Daoy (cell line): ENCODE results near the gene PROSER2. TPM values are rescaled to one million over a fixed set of nuclear protein-coding genes. Genes with fewer than 3 reads are reported as not detected.

ENCODE experiments used
- DNase-seq: peaks from one replicate; pipeline ENCODE4 v3.0.0-alpha.2; 2015; ENCODE audit warnings: low read depth
- total RNA-seq: library from RNA; depleted of rRNA; stranded (reverse); fragments of >200 nt; shearing (Covaris generic); gene quantifications from 2 replicates; pipeline ENCODE4 v1.2.3, GENCODE V29; 2014

PROSER2 gene
- total RNA-seq, 1 experiment from 2014 or later, result 22.4 TPM

DNA sequence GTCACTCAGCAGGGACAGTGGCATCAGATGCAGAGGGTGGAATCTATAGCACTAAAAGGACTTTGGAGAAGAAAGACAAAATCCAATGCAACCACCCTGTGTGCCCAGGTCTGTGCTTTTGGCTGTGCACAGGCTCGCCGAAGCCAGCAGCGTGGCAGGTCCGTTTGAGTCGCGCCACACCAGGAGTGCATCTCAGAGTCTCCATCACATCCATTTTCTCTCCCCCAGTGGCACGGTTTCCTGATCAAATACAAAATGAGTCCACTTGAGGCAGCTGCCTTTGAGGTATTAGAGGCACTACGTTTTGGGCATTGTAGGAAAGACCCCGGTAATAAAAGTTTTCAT, 23.4 kb upstream of the PROSER2 start:
- no peak for DNase-seq

DNA sequence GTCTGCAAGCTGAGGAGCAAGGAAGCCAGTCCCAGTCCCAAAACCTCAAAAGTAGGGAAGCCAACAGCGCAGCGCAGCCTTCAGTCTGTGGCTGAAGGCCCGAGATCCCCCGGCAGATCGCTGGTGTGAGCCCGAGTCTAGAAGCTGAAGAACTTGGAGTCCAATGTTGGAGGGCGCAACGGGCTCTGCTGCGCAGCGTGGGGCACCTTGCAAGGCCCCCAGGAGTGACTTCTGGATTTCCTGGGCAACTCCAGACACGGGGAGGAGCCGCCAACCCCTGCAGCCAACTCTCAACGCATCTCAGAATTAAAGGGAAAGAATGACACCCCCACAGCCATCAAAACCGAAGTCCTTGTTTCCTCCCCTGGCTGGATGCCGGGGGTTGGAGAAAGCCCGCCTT, 18.8 kb upstream of the PROSER2 start:
- DNase-seq, result no peak

DNA sequence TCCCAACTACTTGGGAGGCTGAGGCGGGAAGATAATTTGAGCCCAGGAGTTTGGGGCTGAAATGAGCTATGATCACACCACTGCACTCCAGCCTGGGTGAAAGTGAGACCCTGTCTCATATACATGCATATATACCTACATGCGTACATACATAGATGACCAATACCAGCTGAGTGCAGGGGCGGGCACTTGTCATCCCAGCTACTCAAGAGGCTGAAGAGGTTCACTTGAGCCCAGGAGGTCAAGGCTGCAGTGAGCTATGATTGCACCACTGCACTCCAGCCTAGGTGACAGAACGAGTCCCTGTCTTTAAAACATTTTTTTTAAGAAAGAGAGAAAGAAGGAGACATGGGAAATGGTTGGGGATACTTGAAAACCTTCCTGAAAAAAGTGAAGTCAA, 17.4 kb upstream of the PROSER2 start:
- DNase-seq, result no peak

DNA sequence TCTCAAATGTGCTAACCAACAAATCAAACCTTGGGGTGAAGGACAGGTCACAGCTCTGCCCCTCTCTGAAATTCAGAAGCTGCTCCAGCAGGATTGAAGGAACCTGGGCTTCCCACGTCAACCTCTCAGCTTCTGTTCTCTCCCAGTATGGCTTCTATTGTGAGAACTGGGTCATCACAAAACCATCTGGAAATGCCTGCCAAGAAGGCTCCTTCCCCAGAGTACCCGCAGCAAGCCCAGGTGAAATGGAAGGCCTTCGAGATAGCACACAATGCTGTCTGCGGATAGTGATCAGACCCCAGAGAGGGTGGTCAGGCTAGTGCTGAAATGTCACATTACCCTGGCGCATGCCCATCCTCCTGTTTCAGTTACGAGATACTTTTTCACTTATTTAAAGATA, 16.4 kb upstream of the PROSER2 start:
- DNase-seq, result no peak

DNA sequence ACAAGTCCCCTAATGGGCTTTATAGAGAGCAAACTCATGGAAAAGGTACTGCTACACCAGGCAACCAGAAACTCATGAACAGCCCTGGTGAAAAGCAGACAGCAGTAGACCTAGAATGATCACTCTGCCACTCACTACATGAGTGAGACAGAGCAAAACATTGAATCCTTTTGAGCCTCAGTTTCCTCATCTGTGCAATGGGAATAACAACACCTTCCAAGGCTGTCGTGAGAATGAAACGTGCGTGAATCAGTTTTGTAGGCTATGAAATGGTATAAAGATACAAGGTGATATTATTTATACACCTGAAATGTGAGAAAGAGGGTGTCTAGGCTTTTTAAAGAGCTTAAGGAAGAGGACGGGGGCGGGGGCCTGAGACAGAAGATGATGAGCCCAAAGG, 14.3 kb upstream of the PROSER2 start:
- no peak for DNase-seq

DNA sequence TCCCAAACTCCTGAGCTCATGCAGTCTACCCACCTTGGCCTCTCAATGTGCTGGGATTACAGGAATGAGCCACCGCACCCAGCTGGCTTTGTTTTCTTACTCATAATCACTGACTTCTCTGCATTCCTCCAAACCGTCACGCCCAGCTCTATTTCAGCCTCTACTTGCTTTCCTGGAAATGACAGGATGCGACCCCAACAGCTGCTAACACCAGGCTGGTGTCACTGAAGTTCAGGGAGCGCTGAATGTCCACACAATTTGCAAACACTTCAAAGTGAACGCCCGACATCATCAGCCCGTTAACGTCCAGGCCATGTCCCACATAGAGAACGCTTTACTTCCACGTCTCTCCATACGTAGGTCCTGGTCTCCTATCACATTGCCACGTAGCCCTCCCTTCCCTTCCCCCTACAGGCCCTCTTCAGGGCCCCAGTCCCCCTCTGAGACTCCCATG, 12.8 kb upstream of the PROSER2 start:
- DNase-seq, result peak; percentile 30

DNA sequence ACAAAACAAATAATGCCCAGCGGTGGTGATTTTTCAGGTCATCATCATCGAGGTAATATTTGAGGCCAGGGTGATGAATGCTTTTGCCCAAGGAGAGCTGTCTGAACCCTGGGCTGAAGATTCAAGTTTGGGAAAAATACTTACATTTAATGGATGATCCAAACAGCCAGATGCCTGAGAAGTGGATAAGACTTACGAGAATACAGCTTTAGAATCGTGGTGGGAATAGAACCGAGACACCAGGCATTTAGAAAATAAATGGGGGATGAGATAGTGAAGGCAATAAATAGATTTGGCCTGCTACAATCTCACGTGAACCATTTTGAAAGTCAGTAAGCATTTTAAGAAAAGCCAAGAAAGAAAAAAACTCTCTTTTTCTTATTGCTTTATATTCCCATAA, 12.2 kb upstream of the PROSER2 start:
- no peak for DNase-seq

DNA sequence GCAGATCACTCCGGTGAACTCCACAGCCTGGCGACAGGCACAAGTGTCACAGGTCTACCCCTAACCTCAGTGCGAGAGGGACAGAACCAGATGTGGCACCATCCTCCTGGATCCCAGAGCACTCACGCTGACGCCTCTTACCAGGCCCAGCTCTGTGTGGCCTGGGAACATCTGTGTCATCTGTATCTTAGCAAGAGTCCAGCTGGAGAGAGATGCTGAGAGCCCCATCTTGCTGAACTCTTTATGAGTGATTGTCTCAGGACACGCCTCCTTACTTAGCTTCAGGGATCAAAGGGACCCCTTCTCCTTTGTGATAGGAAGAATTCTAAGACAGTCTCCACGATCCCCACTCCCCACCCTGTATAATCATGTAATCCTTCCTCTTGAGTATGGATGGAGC, 10.0 kb upstream of the PROSER2 start:
- no peak for DNase-seq

DNA sequence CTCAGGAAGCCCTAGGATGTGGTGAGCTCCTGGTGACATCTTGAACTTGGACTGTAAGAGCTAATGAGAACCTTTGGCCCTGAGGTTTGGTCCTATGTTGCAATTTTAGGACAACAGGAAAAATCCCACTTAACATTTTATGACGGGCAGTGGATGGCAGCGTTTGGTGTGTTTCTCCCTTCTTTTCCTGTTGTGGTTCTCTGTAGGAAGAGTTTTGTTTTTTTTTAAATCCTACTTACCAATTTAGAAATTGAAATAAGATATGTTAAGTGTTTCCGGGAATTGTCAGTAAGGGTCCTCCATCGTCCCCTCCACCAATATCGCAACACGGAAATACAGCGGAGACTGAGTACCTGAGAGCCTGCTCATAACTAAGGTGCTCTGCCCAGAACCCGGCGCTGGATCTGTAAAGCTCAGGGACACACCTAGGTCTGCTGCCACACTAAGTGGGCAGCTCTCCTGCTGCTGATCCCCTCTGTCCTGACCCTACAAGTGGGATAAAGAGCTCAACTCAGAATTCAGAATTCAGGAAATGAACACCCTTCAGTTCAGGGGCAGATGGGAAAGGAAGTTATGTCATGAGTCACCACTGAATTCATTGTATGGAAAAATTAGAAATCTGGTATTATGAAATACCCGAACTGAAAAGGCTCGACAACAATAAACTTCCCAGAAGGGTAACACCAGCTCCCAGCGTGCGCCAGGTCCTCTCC, 9.1 kb upstream of the PROSER2 start:
- no peak for DNase-seq

DNA sequence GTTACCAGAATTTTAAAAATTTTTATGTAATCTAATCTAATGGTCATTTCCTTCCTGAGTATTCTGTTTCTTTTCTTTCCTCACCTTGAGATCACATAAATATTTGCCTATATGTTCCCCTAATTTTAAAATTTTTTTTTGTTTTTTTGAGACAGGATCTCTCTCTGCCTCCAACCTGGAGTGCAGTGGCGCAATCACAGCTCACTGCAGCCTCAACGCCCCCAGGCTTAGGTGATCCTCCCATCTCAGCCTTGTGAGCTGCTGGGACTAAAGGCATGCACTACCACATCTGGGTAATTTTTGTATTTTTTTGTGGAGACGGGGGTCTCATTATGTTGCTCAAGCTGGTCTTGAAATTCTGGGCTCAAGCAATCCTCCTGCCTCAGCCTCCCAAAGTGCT, 4.1 kb upstream of the PROSER2 start:
- DNase-seq, result no peak

DNA sequence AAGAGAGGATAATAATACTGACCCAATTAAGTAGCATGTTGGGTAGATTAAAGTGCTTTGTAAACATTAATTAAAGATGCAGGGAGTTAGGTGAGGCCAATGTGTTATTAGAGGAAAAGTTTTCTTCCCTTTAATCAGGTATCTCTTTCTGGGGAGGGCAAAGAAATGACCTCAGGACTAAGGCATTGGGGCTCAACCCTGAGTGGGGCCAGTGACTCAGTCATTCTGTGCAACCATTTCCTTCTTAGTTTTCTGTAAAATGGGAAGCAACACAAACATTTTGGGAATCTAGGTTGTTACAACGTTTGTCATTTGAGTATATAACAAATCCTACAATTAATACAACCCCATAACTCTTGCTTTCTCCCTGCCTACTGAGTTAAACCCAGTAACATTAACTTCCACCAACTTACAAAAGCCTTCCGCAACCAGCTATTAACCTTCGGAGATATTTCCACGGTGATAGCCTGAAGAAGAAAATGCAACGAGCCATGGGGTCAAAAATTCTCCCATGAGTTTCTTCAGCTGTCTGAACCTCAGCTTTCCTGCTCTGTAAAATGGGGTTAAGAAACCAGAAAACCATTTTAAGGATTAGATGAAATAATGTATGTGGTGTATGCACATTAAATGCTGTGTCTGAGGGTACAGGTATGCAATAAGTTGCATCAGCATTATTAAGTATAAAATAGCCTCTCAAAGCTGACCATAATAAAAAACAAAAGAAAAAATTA, 965 bp upstream of the PROSER2 start:
- peak; percentile 37 for DNase-seq

DNA sequence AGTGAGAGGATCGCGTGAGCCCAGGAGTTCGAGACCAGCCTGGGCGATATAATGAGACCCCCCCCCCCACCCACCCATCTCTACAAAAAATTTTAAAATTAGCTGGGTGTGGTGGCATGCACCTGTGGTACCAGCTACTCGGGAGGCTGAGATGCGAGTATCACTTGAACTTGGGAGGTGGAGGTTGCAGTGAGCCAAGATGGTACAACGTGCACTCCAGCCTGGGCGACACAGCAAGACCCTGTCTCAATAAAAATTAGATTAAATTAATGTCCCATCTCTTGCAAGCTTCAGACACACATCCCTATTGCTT, 391 bp upstream of the PROSER2 start:
- DNase-seq, result no peak

DNA sequence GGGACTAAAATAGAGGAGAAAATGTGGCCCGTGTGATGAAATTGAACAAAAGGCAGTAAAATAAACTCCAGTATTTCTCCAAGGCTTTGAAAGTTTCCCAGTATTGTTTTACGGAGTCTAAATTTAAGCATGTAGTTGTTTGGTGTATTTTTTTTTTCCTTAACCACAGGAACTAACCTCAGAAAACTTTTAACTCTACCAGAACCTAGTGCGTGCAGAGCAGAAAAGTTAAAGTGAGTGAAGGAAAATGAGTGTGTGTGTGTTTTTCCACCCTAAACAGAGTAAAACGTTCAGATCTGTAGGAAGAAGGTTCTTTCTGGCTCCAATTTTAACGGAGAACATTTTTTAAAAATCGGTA, 812 bp downstream of the PROSER2 start:
- DNase-seq, result no peak

DNA sequence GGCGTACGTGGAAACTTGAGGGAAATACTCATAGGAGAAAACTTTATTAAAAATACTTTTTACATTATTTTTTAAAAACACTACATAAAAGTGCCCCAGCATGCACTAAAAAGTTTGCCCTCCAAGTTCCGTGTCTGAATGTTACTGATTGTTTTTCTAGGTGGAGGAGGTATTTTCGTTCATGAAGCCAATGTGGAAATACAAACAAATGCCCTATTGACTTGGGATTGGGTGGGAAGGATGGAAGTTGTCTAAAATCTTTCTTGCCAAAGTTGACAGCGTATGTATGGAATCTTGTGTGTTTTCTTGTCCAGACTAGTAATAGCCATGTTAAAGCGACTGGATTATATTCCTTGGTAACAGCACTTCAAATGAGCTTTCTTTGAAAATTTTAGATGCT, 1.2 kb downstream of the PROSER2 start:
- no peak for DNase-seq

DNA sequence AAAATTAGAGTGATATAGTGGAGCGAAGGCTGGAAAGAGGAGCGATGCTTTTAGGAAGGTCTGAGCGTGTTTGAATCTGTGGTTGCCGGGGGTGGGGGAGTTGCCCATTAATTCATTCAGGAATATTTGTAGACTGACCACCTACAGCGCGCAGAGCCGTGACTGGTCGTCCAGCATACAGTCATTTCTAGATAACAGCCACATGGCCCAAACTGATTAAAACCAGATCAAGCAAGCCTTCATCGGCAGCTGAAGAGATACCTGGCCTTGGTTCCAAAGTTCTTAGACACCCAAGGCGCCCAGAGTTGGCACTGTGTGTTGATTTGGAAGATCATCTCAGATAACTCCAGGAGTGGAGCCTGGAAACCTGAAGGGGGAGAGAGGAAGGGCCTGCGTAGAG, 1.7 kb downstream of the PROSER2 start:
- no peak for DNase-seq

DNA sequence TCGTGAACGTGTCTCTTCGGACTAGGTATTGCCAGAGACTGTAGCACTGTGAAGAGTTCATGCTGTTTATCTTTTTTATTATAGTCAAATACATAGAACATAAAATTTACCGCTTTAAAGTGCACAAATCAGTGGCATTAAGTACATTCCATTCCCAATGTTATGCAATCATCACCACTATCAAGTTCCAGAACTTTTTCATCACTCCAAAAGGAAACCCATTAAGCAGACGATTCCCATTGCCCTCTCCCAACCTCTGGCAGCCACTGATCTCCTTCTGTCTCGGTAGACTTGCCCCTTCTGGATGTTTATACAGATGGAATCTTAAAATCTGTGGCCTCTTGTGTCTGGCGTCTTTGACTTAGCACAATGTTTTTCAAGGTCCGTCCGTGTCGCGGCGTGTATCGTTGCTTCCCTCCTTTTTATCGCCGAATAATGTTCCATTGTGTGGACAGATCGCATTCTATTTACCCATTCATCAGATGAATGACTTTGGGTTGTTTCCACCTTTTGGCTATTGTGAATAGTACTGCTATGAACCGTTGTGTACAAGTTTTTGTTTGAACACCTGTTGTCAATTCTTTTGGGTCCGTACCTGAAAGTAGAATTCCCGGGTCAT, 2.7 kb downstream of the PROSER2 start:
- DNase-seq, result no peak

DNA sequence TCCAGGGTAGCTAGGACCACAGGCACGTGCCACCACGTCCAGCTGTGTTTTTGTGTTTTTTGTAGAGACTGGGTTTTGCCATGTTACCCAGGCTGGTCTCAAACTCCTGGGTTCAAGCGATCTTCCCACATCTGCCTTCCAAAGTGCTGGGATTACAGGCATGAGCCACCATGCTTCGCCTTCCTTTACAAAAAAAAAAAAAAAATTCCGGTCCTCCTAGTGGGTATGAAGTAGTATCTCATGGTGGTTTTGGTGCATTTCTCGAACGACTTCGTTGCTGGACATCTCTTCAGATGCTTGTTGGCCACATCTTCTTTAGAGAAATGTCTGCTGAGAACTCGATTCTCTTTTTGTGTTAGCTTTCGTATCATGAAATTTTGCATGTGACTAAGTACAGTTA, 3.9 kb downstream of the PROSER2 start:
- DNase-seq, result no peak

DNA sequence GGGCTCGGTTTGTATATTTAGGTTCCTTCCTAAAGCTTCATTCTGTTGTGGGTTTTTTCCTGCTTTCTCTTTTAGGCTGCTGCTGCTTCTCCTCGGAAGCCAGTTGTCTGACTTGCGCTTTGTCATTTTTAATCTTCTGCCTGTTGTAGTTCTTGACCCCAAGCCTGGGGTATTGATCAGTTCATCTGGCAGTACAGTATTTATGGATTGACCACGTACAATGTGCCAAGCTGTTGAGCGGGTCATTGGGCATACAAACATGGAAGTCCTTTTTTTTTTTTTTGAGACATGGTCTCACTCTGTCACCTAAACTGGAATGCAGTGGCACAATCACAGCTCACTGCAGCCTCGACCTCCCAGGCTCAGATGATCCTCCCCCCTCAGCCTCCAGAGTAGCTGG, 4.3 kb downstream of the PROSER2 start:
- DNase-seq, result no peak

DNA sequence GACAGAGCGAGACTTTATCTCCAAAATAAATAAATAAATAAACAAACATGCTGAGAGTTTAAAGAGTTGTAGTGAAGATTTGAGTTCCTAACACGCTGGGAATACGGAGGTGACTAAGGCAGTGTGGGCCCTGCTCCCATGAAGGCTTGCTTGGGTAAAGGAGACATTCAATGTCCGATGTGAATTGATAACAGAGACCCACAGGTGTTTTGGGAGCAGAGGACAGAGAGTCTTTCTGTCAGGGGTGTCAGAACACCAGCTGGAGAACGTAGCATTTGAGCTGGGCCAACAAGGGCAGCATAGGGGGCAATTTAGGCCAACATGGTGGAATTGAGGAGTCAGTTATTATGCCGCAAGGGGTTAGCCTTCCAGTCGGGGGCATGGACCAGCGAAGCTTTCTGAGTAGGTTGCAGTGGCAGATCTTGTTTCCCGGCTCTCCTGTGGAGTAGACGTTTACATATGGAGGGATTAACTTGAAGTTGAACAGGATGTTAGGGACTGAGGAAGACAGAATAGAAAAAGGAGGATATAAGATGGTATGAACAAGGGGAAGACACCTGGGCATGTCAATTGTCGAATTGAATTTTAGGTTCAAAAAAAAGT, 5.6 kb downstream of the PROSER2 start:
- no peak for DNase-seq

DNA sequence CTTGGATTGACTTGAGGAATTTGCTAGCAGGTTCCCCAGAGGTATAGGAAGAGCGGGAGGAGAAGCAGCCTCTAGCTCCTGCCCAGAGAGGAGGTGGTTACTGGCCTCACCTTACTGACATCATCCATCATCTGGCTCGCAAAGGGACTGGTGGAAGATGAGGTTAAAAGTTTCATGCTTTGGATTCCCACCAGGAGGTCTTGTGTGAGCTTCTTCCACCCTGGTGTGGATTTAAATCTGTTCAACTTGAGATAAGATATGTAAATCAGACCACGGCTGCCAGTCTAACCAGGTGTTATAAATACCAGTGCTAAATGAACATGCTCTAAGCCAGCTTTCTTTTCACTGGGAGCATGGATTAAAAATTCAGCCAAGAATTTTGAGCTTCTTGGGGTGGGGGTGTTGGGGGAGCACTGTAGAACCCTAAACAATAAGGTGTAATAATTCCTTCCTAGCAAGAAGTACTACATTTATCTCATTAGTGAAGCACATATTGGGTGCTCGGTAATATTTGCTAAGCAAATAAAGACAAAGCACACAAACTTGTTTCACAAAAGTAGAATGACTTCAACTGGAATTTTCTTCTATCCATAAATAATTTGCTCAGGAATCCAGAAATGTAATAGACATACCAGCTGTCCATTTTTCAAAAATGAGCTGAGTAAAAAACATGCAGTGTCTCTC, 7.8 kb downstream of the PROSER2 start:
- DNase-seq, result no peak

DNA sequence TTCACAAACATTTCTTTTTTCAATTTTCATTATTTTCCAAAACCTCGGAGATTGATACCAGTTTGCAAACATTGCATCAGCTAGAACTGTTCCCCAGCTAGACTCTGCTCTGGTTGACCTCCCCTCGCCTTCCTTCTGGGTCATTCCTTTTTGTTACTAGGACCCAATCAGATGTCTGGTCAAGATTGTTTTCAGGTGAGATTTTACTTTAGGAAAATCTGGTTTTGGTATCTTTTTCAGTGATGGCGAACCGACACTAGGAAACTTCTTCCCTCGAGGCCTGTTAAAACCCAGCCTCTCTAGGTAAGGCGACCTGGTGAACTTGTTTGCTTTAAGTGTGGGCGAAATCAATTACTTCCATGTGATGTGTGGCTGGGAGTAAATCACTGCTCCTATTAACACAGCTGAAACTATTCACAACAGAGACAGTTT, 8.4 kb downstream of the PROSER2 start:
- no peak for DNase-seq

DNA sequence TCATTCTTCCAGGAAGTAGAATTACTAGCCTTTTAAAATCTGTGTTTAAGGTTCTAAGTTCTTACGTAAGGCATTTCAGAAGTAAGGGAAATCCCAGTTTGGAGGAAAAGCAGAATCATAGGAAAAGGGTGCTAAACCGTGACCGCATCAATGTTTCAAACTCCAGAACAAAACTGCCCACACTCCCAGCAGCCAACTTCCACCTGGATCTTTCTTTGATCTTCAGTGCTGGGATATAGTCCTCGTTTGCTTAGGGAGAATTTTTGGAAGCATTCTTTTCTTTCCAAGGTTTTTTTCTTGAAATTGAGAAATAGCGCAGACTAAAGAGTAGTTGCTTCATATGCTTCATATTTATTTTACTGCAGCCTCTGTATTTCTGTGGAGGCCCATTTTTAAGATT, 8.9 kb downstream of the PROSER2 start:
- no peak for DNase-seq

DNA sequence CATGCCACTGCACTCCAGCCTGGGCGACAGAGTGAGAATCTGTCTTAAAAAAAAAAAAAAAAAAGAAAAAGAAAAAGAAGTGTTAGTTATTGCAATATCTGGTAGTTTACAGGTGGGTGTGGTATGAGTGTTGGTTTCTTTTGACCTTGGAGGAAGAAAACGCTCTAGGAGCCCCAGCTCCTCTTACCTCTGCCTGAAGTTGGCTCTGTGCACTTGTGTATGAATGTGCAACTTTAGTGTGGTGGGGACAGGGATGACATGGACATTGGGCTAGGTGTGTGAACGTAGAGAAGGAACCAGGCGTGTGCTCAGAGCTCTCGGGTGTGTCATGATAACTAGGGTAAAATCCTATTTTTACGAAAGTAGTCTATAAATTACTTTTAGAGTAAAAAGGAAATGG, 11.9 kb downstream of the PROSER2 start:
- DNase-seq, result no peak
